GM19438 (cell line): ENCODE data around the gene LAMA1.

Source experiments
- ATAC-seq: cut with Tn5 transposase; IDR thresholded peaks from one replicate; pipeline ENCODE4 v1.9.1; 2021; ENCODE audit warnings: low read depth; ENCODE audit not compliant: unreplicated experiment

Gene LAMA1

GRCh38 chr18:6921571-6921970, 196.0 kb downstream of the LAMA1 start:
- ATAC-seq, result no peak

- no peak for ATAC-seq
Measured at GRCh38 chr18:6920099-6920955, 197.3 kb downstream of the LAMA1 start.

GRCh38 chr18:6917072-6917471, 200.5 kb downstream of the LAMA1 start:
- ATAC-seq, result no peak

GRCh38 chr18:6901286-6901926, 216.2 kb downstream of the LAMA1 start:
- no peak for ATAC-seq

- no peak for ATAC-seq
Measured at GRCh38 chr18:6891788-6892187, 225.8 kb downstream of the LAMA1 start.
